Mucosa of descending colon (tissue), 3 donors: ENCODE measurements around the gene UBE2U. TPM values are rescaled to one million over a fixed set of nuclear protein-coding genes. Genes with fewer than 3 reads are reported as not detected.

Experiments used
- ATAC-seq: fragments of 200-7000 bp; cut with Tn5 transposase; one replicate; pipeline ENCODE4 v1.9.1; 2020; ENCODE audit warnings: mild to moderate bottlenecking, moderate library complexity
- DNase-seq, 3 donors: peaks; one replicate each; pipeline ENCODE4 v3.0.0-alpha.2; 2020
- H3K36me3 ChIP-seq: fragments of 200-600 bp; one replicate; pipeline ENCODE4 v1.8.0; 2021; ENCODE audit warnings: low read depth, mild to moderate bottlenecking
- H3K4me1 ChIP-seq: fragments of 200-600 bp; one replicate; pipeline ENCODE4 v1.8.0; 2021; ENCODE audit warnings: low read depth, mild to moderate bottlenecking
- H3K4me3 ChIP-seq: fragments of 200-600 bp; one replicate; pipeline ENCODE4 v1.8.0; 2021; ENCODE audit warnings: mild to moderate bottlenecking
- H3K9me3 ChIP-seq: fragments of 200-600 bp; one replicate; pipeline ENCODE4 v1.8.0; 2021; ENCODE audit warnings: mild to moderate bottlenecking
- intact Hi-C, 2 donors: fragments of 100-400 bp; cut with DNase I in 1 of 2; cut with micrococcal nuclease in 1 of 2; formaldehyde crosslinking; loops; one replicate each; pipeline versions ENCODE4 v1.11.0 to v1.11.1; 2022; cut with DNase I, micrococcal nuclease
- total RNA-seq, 3 donors: library from RNA; stranded (reverse); fragmentation: NEBNext Ultra II Directional in 2 of 3; extraction: Animal tissue kit (Norgen Biotek cat#: 25700) in 2 of 3; gene quantifications; one replicate each; pipeline versions ENCODE4 v1.2.1 to v1.2.4, GENCODE V29; 2021 to 2023
- TF ChIP-seq, protein P1 (sequence below): fragments of 200-600 bp; IDR thresholded peaks from one replicate; pipeline ENCODE4 v1.8.0; 2022; ENCODE audit warnings: antibody characterized with exemption, mild to moderate bottlenecking
- donor health status: DM: no; HTN: no; CAD: no; lungs with moderate emphysema.
- donor health status: DM: no; HTN: no; CAD: no.
- donor health status: DM: no; HTN: yes; CAD: no.

Gene UBE2U
- total RNA-seq, 3 donors from 2014 or later, result not detected

DNA sequence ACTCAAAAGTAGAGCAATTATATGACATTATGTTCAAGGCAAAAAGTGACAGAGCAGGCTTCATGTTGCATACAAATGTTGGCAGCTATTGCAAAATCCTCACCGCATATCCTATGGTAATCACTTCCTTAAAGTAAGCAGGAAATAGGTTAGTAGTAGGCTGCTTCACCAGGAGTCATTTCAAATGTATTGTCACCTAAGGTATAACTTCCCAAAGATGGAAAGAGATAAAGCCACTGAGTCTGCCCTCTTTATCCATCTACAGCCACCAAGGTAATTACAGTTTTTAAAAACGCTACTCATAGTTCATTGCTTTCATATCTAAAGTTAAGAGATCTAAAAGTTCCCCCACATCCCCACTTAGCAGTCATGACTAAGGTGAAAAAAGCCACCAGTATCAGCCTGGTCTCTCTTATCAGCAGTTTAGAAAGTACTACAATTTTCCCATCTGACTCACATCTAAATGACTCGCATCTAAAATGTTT, 31.6 kb upstream of the UBE2U start:
- Histone ChIP-seq H3K4me3 (no peak overlapping the region), H3K36me3 (no peaks in the 10 kb centered on the region), H3K4me1 (peaks cover 7% of the 10 kb centered on the region), H3K9me3 (no peaks in the 10 kb centered on the region)
- DNase-seq, result peak in 1 of 3 donors; percentile 22
- intact Hi-C loops, result loop anchor here in 1 of 2 donors (10.0 kb wide), 1 partner anchor 63 kb away; no protein-coding TSS in a partner anchor
- TF ChIP-seq, protein P1, sequence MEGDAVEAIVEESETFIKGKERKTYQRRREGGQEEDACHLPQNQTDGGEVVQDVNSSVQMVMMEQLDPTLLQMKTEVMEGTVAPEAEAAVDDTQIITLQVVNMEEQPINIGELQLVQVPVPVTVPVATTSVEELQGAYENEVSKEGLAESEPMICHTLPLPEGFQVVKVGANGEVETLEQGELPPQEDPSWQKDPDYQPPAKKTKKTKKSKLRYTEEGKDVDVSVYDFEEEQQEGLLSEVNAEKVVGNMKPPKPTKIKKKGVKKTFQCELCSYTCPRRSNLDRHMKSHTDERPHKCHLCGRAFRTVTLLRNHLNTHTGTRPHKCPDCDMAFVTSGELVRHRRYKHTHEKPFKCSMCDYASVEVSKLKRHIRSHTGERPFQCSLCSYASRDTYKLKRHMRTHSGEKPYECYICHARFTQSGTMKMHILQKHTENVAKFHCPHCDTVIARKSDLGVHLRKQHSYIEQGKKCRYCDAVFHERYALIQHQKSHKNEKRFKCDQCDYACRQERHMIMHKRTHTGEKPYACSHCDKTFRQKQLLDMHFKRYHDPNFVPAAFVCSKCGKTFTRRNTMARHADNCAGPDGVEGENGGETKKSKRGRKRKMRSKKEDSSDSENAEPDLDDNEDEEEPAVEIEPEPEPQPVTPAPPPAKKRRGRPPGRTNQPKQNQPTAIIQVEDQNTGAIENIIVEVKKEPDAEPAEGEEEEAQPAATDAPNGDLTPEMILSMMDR, result no peak
- ATAC-seq, result peak; percentile 88

DNA sequence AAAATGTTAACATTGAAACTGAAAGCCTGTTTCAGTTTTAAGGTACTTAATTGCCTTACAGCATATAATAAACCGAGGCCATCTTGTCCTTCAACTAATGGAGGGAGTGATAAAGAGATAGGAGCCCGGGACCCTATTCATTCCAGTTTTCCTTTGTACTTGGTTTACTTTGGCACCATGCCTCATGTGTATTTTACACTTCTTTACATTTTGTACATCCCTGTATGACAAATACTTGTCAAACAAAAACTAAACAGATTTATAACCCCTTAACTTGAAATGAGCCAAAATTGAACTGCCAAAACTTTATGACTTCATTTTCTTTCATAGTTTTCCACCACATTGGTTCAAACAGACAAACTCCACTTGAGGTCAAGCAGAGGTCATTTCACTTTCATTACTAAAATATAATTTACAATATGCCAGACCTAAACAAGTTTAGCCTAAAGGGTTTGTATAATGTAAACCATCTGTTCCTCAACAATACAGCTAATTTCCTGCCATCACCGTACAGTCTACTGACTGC, 30.9 kb upstream of the UBE2U start:
- intact Hi-C loops, result loop anchor here in 1 of 2 donors (10.0 kb wide), 1 partner anchor 62 kb away; no protein-coding TSS in a partner anchor
- H3K36me3 ChIP-seq, result no peaks in the 10 kb centered on the region
- TF ChIP-seq, protein P1, result no peak
- ATAC-seq (peak; percentile 74), DNase-seq (no peak)
- H3K4me1 ChIP-seq, result peaks cover 7% of the 10 kb centered on the region
- no peak overlapping the region for H3K4me3 ChIP-seq
- H3K9me3 ChIP-seq, result no peaks in the 10 kb centered on the region

DNA sequence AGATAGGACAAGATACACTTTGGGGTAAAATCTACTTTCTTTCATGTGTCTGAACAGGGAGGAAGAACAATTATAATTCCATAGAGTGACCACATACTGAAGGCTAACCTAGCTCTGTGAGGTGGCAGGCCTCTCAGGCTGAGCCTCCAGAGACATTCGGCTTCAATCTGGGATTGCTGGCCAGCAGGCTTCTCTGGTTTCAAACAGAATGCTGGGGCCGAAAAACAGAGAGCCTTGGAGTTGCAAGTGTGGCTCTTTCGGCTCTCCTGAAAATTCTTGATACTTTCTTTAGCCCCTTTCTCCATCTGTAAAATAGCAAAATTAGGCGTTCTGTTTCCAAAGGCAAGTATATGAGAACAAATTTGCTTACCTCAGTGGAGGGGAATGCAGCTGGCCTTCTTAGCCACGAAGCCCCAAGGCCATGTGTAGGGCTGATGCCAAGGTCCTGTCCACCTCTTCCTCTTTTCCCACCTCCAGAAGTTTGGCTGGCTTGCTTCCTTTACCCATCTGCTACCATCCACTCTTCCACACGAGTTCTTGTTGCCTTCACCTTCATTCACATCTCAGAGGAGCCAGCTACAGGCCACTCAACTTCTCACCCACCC, 30.0 kb upstream of the UBE2U start:
- Histone ChIP-seq H3K9me3 (no peaks in the 10 kb centered on the region), H3K36me3 (no peaks in the 10 kb centered on the region), H3K4me1 (peaks cover 7% of the 10 kb centered on the region), H3K4me3 (no peak overlapping the region)
- DNase-seq (no peak), ATAC-seq (no peak)
- intact Hi-C loops, result loop anchor here in 1 of 2 donors (10.0 kb wide), 1 partner anchor 61 kb away; no protein-coding TSS in a partner anchor
- TF ChIP-seq, protein P1, result no peak

DNA sequence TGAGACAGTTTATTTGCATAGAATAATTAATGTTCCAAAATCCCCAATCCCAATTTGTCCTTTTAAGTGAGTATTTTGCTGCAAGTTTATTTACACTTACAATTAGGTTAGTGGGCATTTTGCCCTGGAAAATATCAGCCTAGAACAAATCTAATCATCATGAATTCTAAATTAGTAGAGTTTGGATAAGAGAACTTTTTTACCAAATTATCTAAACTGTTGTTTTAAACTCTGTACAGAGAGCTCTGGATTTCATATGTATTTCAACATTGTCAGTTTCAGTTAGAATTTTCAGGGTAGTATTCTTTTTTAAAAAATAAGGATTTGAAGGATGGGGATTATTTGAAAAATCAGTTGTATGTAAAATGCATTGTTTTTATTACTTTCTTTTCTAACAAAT, 27.8 kb upstream of the UBE2U start:
- Histone ChIP-seq H3K36me3 (no peaks in the 10 kb centered on the region), H3K9me3 (no peaks in the 10 kb centered on the region), H3K4me1 (peaks cover 7% of the 10 kb centered on the region), H3K4me3 (no peak overlapping the region)
- intact Hi-C loops, result loop anchor here in 1 of 2 donors (10.0 kb wide), 1 partner anchor 59 kb away; no protein-coding TSS in a partner anchor
- ATAC-seq, result no peak
- TF ChIP-seq, protein P1, result no peak
- DNase-seq, result no peak

DNA sequence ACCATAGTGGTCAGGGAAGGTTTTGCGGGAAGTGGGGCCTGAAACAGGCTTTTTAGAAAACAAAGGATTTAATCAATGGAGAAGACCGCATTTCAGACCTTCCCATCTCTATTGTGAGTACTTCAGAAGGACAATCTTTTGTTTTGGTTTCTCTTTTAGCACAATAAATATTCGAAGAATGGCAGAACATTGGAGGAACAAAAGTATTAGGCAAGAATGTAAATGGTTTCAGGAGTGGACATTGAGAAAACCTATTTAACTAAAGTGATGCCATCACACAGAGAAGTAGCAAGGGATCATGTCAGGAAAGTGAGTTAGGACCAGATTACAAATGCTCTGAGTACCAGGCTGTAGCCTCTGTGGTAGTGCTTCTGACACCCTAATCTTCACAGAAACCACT, 26.8 kb upstream of the UBE2U start:
- ATAC-seq (no peak), DNase-seq (no peak)
- Histone ChIP-seq H3K9me3 (no peaks in the 10 kb centered on the region), H3K4me3 (no peak overlapping the region), H3K36me3 (no peaks in the 10 kb centered on the region), H3K4me1 (peaks cover 7% of the 10 kb centered on the region)
- intact Hi-C loops, result loop anchor here in 1 of 2 donors (10.0 kb wide), 1 partner anchor 58 kb away; no protein-coding TSS in a partner anchor
- TF ChIP-seq, protein P1, result no peak
